ENCODE data around the gene OPN1LW.

DNA sequence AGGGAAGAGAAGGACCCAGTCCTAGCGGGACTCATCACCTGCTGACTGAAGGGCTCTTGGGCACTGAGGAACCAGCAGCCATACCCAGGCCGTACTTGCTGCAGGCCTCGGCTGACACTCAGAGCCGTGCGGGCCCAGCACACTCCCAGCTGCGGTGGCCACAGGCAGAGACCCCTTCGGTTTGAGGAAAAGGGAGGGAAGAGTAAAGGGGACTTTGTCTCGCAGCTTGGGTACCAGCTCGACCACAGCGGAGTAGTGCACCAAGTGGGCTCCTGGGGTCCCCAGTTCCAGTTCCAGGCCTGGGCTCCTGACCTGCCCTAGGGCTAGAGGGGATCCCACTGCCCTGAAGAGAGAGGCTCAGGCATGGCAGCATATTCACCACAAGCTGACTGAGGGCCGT is 17.9 kb upstream of the OPN1LW start:
- TF ChIP-seq CTCF (IDR thresholded peaks at IDR 0.05) (no peak), POLR2AphosphoS5 (IDR thresholded peaks at IDR 0.05) (no peak), POLR2A (IDR thresholded peaks at IDR 0.05) (no peak)
